GM19328 (cell line): Measurements from ENCODE around the gene PTPRN2.
"Not testable (repeated sequence)": the region's sequence is repeated elsewhere in the genome, so short reads cannot be mapped to it uniquely, and the experiment has no call there.

Experiments
- ATAC-seq: cut with Tn5 transposase; IDR thresholded peaks from one replicate; pipeline ENCODE4 v1.9.1; 2021; ENCODE audit warnings: mild to moderate bottlenecking, moderate library complexity; ENCODE audit not compliant: unreplicated experiment

PTPRN2 gene

DNA sequence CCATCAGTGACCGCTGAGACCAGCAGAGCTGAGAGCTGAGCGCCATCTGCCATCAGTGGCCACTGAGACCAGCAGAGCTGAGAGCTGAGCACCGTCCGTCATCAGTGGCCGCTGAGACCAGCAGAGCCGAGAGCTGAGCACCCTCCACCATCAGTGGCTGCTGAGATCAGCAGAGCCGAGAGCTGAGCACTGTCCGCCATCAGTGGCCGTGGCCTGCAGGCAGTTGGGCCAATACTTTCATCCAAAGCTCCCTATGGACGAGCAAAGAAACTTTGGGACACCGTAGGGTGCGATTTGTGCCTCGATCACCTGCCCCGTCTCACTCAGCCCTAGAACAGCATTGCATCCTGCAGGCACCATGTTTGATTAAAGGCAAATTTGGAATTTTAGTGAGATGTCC, 985.0 kb downstream of the PTPRN2 start:
- ATAC-seq = no peak

DNA sequence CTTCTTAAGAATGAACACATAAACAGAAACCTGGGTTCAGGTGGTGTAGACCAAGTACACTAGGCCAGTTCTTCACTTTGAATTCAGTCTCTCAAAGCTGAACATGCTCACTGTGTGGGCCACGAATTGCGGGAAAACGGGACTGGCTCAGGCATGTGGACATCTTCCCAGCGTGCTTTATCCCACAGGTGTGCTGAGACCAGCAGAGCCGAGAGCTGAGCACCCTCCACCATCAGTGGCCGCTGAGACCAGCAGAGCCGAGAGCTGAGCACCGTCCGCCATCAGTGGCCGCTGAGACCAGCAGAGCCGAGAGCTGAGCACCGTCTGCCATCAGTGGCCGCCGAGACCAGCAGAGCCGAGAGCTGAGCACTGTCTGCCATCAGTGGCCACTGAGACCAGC, 985.5 kb downstream of the PTPRN2 start:
- ATAC-seq = no peak

DNA sequence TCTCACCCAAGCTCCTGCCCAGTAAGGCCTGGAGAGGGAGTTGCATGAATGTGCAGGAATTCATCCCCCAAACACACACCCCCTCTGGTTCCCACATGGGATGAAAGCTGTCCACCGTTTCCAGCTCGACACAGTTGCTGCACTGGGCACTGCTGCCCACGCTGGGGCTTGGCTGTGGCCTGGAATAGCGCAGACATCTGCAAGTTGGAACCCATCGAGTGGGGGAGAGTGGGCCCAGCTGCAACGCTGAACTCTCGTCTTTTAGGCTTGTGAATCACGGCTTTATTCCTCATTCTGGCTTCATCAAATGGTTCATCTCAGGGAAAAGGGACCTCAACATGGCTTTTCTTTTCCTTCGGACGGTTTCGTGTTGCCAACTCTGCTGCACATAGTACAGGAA, 986.1 kb downstream of the PTPRN2 start:
- ATAC-seq = no peak

DNA sequence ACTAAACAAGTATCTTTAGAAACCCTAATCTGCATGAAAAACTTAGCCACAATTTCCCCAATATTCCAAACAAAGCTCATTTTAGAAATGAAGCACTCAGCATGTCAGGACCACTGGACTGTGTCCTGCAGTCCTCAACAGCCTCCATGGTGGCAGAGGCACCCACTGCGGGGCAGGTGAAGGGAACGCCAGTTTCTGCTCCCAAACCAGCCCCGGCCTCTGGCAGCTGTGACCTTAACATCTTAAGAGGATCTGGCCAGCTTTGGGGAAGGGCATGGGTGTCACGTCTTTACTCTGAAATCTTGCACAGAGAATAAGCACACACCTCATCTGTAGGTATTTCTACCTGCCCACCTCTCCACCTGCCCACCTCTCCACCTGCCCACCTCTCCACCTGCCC, 988.1 kb downstream of the PTPRN2 start:
- ATAC-seq = no peak

DNA sequence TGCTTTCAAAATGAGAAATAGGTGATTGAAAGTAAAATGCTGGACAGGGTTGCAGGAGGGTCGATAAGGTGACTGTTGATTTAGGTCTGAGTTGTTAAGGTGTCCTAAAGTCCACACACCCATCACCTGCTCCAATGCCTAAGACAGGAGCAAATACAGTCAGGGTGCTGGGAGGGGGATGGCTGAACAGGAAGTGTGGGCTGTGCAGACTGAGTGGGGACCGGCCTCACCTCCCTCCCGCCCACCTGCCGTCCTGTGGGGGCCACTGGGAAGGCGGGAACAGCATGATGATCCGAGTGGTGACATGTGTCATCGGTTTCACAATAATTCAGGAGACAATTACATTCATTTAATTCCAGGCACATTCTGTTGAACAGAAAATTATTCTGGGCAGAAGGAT, 990.1 kb downstream of the PTPRN2 start:
- ATAC-seq = no peak

DNA sequence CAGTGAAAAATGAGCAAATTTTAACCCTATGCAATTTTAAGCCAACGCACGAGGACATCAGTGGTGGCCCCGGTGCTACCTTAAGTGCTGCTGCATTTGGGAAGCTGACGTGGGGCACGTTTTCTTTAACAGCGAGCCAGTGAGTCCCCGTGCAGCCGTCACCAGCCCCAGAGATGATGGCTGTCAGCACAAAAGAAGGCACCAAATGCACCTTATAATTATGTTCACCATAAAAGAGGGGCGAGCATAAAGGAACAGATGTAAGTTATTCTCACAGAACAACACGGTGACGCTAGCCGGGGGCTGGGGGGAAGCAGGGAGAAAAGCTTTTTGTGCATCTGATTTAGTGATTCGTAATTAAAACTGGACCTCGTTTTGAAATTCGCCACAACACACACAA, 990.7 kb downstream of the PTPRN2 start:
- no peak for ATAC-seq

DNA sequence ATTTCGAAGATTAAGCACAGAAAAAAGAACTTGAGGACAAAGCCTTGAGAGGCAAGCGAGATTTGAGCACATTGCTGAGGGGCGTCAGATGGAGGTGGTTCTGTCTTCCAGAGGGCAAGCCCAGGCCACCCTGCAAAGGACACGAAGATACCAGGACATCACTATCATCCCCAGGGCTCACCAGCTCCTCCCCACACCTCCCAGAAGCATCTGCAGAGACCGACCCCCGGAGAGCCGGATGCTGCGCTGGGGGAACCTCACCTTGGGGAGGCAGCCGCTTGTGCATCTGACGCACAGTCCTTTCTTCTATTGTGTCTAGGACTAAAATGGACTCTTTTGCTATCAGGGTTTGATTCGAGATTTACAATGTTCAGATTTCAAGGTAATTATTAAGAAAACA, 991.2 kb downstream of the PTPRN2 start:
- no peak for ATAC-seq

- ATAC-seq = no peak
Observed at GRCh38 chr7:157596026-157596425, 991.6 kb downstream of the PTPRN2 start.

- ATAC-seq = no peak
Observed at GRCh38 chr7:157595086-157595855, 992.4 kb downstream of the PTPRN2 start.

DNA sequence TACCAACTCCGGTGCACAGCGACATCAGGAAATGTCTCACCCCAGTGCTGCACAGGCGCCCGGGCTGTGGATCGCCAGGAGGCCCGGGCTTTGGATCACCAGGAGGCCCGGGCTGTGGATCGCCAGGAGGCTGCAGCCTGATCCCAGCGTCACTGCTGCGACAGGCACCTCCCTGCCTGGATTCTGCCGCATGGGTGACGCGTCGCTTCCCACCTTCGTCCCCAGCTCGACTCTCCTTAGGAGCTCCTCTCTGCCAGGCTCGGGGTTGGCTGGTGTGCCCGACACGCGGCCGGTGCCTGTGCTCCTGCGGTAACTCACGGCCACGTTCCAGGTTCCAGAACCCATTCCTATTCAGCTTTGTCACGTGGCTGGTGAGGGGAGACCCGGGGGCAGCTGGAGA, 993.3 kb downstream of the PTPRN2 start:
- ATAC-seq = no peak

DNA sequence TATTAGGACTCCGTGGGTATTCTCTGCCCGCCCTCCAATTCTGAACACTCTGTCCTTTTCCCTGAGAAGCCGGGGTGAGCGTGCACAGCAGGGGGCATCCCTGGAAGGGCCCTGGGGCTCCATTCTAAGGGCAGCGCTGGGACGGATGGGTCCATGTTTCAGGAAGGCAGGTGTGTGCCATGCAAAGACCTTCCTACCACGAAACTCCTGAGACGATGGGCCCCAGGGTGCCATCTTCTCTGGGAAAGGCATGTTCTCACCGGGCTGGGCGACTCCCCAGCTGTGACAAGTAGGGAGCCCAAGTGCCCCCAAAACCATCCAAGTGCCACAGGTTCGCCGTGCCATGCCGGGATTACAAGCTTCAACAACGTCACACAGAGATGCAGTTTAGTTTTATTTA, 994.1 kb downstream of the PTPRN2 start:
- ATAC-seq = no peak

- ATAC-seq = not testable (repeated sequence)
Observed at GRCh38 chr7:157592636-157593320, 994.8 kb downstream of the PTPRN2 start.

- ATAC-seq = no peak
Observed at GRCh38 chr7:157590526-157590925, 997.1 kb downstream of the PTPRN2 start.

- no peak for ATAC-seq
Observed at GRCh38 chr7:157589680-157590079, 997.9 kb downstream of the PTPRN2 start.

GRCh38 chr7:157587805-157588560, 999.6 kb downstream of the PTPRN2 start:
- ATAC-seq = no peak

- ATAC-seq = no peak
Observed at GRCh38 chr7:157587051-157587804, 1000.4 kb downstream of the PTPRN2 start.

DNA sequence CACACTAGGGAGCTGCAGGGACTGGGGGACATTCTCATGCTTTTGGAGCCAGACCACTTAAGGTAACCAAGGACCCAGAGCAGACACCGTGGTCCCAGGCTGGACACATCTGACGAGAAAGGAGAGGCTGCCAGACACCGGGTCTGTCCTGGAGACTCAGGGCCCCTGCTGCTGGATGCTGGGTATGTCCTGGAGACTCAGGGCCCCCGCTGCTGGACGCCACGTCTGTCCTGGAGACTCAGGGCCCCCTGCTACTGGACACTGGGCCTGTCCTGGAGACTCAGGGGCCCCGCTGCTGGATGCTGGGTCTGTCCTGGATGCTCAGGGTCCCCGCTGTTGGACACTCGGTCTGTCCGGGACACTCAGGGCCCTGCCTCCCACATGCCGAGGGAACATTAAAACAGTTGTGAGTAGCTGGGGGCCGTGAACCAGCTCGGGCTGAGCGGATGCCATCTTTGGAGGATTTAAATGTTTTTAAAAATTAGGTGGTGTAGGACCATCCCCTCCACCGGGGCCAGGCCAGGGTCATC, 1001.1 kb downstream of the PTPRN2 start:
- ATAC-seq = no peak

DNA sequence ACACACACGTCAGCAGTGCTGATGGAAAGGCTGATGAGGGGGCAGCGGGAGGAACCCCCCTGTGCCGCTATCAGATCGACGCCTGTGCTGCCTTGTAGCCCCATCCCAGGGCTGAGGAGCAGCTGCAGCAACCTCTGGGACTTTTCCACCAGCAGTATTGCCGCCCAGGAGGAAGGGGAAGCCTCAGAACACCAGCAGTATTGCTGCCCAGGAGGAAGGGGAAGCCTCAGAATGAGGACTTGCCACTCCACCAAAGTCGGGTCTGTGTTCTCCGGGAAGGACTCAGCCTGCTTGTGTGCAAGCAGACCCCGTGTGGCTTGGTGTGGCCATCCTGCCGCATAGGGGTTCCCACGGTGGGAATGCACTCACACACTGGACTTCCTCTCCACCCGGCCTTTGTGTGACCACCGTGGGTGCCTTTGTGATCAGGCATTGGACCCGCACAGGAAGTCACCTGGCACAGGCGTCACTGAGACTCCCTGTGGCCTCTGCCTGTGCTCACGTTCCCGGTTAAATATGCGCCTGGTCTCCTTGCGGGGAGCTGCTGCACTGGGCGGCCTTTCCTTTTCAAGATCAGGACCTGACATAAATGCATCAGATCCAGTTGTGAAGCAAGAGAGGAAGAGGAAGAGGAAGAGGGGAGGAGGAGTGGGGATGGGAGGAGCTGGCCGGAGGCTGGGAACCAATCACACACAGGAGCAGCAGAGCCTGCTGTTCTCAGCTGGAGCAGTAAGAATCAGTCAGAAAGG, 1002.3 kb downstream of the PTPRN2 start:
- ATAC-seq = no peak

DNA sequence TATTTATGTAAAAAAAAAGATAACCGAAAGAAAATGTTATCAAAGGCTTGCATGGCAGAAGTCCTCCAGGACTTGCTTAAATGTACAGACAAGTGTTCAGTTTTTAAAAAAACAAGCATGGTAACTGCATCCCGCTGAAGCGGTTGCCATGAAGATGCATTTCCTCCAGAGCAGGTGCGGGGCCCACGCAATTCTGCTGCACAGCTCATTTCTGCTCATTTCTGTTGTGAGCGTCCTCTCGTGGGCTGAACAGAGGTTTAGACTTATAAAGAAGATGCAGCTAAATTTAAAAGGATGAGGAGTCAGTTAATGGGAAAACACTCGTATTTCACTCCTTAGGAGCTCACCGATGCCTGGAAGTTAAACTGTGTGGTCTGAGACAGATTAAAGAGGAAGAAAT, 1003.2 kb downstream of the PTPRN2 start:
- ATAC-seq = no peak

DNA sequence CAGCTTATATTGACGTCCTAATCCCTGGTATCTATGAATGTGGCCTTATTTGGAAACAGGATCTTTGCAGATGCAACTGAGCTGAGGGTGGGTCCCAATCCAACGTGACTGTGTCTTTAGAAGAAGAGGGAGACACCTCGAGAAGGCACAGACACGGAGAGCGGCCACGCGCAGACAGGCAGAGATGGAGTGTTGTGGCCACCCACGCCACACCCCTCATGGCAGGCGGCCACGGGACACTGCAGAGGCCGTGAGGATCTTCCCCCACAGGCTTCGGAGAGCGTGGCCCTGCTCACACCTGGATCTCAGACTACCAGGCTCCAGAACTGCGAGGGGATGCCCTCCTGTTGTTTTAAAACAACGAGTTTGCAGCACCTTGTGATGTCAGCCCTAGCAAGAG, 1005.9 kb downstream of the PTPRN2 start:
- no peak for ATAC-seq
